GM10248 (cell line): ENCODE data around the gene GRM1.

Experiments
- CTCF ChIA-PET: fragments of 300-600 bp; sonication (Branson Sonifier 250); formaldehyde crosslinking; extraction: SDS; loops from one replicate; lab custom pipeline; 2021; ENCODE audit warnings: antibody characterized with exemption; lab: Yijun Ruan, JAX
- POLR2A ChIA-PET: fragments of 350-650 bp; sonication (Branson Sonifier 250); formaldehyde crosslinking; extraction: SDS; loops from one replicate; lab custom pipeline; 2020; ENCODE audit warnings: antibody characterized with exemption; lab: Yijun Ruan, JAX
- DNase-seq: peaks from one replicate; pipeline ENCODE4 v3.0.0; 2012; ENCODE audit errors: extremely low spot score
- CTCF ChIP-seq: IDR thresholded peaks from 2 replicates; pipeline ENCODE4 v1.5.1; 2012; ENCODE audit warnings: mild to moderate bottlenecking, low read depth; ENCODE audit errors: extremely low read depth, missing control alignments, control extremely low read depth

The GRM1 gene

GRCh38 chr6:146127447-146128215 is 98.8 kb downstream of the GRM1 start:
- no peak for TF ChIP-seq CTCF
- POLR2A ChIA-PET, result no interaction called here

GRCh38 chr6:146133866-146134265 is 105.0 kb downstream of the GRM1 start:
- CTCF ChIA-PET, result no interaction called here
- DNase-seq, result no peak
- no peak for TF ChIP-seq CTCF
- POLR2A ChIA-PET, result no interaction called here

More at GRCh38 chr6:146127447-146128215, 98.8 kb downstream of the GRM1 start:
- no peak for DNase-seq
- CTCF ChIA-PET, result no interaction called here

- TF ChIP-seq CTCF, result no peak
- ChIA-PET CTCF (interaction anchor here (1.1 kb wide), 1 partner anchor 18 kb away, joined by 3 read pairs; no protein-coding TSS in a partner anchor), POLR2A (no interaction called here)
- no peak for DNase-seq
Observed at GRCh38 chr6:146135167-146135566, 106.3 kb downstream of the GRM1 start.

DNA sequence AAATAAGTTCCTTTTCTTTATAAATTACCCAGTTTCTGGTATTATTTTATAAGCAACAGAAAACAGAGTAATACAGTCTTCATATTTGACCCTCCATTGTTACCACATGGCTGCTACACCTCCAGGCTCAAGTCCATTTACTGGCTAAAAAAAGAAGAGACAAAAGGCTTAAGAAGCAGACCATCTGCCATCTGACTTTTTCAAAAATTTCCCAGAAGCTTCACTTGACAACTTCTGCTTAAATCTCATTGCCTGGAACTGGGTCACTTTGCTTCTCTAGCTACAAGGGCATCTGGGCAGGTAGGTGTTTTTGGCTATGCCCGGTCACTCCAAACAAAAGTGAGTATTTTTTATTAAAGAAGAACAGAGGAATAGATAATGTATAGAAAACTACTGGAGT is 118.0 kb downstream of the GRM1 start:
- TF ChIP-seq CTCF, result no peak
- ChIA-PET POLR2A (no interaction called here), CTCF (no interaction called here)
- no peak for DNase-seq

DNA sequence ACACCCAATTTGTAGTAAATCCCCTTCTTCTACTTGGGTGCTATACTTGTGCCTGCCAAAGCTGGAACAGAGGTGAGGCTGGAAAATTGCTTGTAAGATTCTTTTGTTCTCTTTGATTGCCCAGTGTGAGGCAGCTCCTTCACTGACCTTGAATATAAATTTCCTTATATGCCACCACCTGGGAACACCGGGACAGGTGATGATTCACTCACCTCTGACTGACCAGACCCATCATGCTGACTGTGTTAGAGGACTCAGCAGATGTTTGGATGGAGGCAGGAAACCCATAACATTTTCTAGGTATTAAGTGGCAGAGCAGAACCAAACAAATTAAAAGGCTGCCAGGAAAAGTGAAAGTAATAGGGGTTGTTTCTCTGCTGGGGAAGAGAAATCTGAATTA is 120.9 kb downstream of the GRM1 start:
- CTCF ChIA-PET, result interaction anchor here (1.3 to 1.6 kb wide), 2 partner anchors 25 to 41 kb away, joined by 3 read pairs; no protein-coding TSS in a partner anchor
- no peak for DNase-seq
- no peak for TF ChIP-seq CTCF
- POLR2A ChIA-PET, result no interaction called here

- no peak for TF ChIP-seq CTCF
- peak; percentile 42 for DNase-seq
- POLR2A ChIA-PET, result no interaction called here
- CTCF ChIA-PET, result interaction anchor here (1.2 to 1.3 kb wide), 3 partner anchors 9 to 18 kb away, joined by 3 to 10 read pairs (median 3); no protein-coding TSS in a partner anchor
Observed at GRCh38 chr6:146153040-146153758, 124.3 kb downstream of the GRM1 start.
